Liver (tissue), 9 donors: ENCODE data around the gene NAT9. TPM values are rescaled to one million over a fixed set of nuclear protein-coding genes. Genes with fewer than 3 reads are reported as not detected.

Experiments
- DNase-seq: peaks from one replicate; pipeline ENCODE4 v3.0.0-alpha.2; 2017; ENCODE audit warnings: low spot score
- H3K27ac ChIP-seq, 2 donors: one replicate each; pipeline ENCODE4 v1.7.0; 2013; ENCODE audit warnings: inconsistent platforms in 2 of 2, low read length in 2 of 2, control low read depth in 1 of 2, low read depth in 1 of 2, mild to moderate bottlenecking in 1 of 2
- H3K27me3 ChIP-seq, 4 donors: one replicate each; pipeline versions ENCODE4 v1.6.1 to v1.7.0; 2013; ENCODE audit warnings: low read length in 3 of 4, inconsistent platforms in 1 of 4, mild to moderate bottlenecking in 1 of 4, moderate library complexity in 1 of 4; ENCODE audit not compliant: control insufficient read depth in 4 of 4, insufficient read depth in 4 of 4
- H3K36me3 ChIP-seq, 4 donors: one replicate each; pipeline versions ENCODE4 v1.6.1 to v1.7.0; 2013; ENCODE audit warnings: low read length in 3 of 4, mild to moderate bottlenecking in 3 of 4, low read depth in 1 of 4, moderate library complexity in 1 of 4; ENCODE audit not compliant: control insufficient read depth in 4 of 4, insufficient read depth in 3 of 4
- H3K4me1 ChIP-seq, 4 donors: one replicate each; pipeline versions ENCODE4 v1.6.1 to v1.7.0; 2013; ENCODE audit warnings: low read length in 3 of 4, mild to moderate bottlenecking in 3 of 4, moderate library complexity in 1 of 4; ENCODE audit not compliant: control insufficient read depth in 4 of 4, insufficient read depth in 4 of 4
- H3K4me3 ChIP-seq, 3 donors: one replicate each; pipeline versions ENCODE4 v1.6.1 to v1.7.0; 2013; ENCODE audit warnings: low read length in 3 of 3, control low read depth in 1 of 3, low read depth in 1 of 3, mild to moderate bottlenecking in 1 of 3
- H3K9ac ChIP-seq, 2 donors: one replicate each; pipeline ENCODE4 v1.7.0; 2013; ENCODE audit warnings: low read length in 2 of 2, mild to moderate bottlenecking in 2 of 2, moderate library complexity in 2 of 2, control low read depth in 1 of 2, low read depth in 1 of 2
- H3K9me3 ChIP-seq, 4 donors: one replicate each; pipeline versions ENCODE4 v1.6.1 to v1.7.0; 2013; ENCODE audit warnings: low read length in 3 of 4; ENCODE audit not compliant: control insufficient read depth in 4 of 4
- EGR1 ChIP-seq, 2 donors: IDR thresholded peaks; 2 replicates each; pipeline ENCODE4 v1.6.1; 2016 to 2018; ENCODE audit warnings: antibody characterized with exemption in 2 of 2, low read depth in 2 of 2
- FOXA1 ChIP-seq: IDR thresholded peaks from 2 replicates; pipeline ENCODE4 v1.6.1; 2016; ENCODE audit warnings: antibody characterized with exemption
- FOXA2 ChIP-seq: IDR thresholded peaks from 2 replicates; pipeline ENCODE4 v1.6.1; 2016; ENCODE audit warnings: antibody characterized with exemption
- GABPA ChIP-seq, 2 donors: IDR thresholded peaks in 1 of 2; conservative IDR thresholded peaks in 1 of 2; 2 replicates each; pipeline ENCODE4 v1.6.1; 2016; ENCODE audit warnings: antibody characterized with exemption in 2 of 2, mild to moderate bottlenecking in 1 of 2, moderate library complexity in 1 of 2
- HNF4A ChIP-seq, 2 donors: conservative IDR thresholded peaks; 2 replicates each; pipeline ENCODE4 v1.6.1; 2016; ENCODE audit warnings: antibody characterized with exemption in 2 of 2, mild to moderate bottlenecking in 2 of 2
- HNF4G ChIP-seq: IDR thresholded peaks from 2 replicates; pipeline ENCODE4 v1.6.1; 2016; ENCODE audit warnings: antibody characterized with exemption
- JUND ChIP-seq, 2 donors: IDR thresholded peaks; 2 replicates each; pipeline ENCODE4 v1.6.1; 2016; ENCODE audit warnings: antibody characterized with exemption in 2 of 2
- NR2F2 ChIP-seq: IDR thresholded peaks from 2 replicates; pipeline ENCODE4 v1.6.1; 2016; ENCODE audit warnings: antibody characterized with exemption
- RXRA ChIP-seq, 2 donors: IDR thresholded peaks; 2 replicates each; pipeline ENCODE4 v1.6.1; 2017 to 2018; ENCODE audit warnings: antibody characterized with exemption in 2 of 2, mild to moderate bottlenecking in 1 of 2
- SP1 ChIP-seq: IDR thresholded peaks from 2 replicates; pipeline ENCODE4 v1.6.1; 2018; ENCODE audit warnings: antibody characterized with exemption, mild to moderate bottlenecking
- TAF1 ChIP-seq: conservative IDR thresholded peaks from 2 replicates; pipeline ENCODE4 v1.6.1; 2016; ENCODE audit warnings: antibody characterized with exemption, mild to moderate bottlenecking
- YY1 ChIP-seq: IDR thresholded peaks from 2 replicates; pipeline ENCODE4 v1.6.1; 2016; ENCODE audit warnings: antibody characterized with exemption, mild to moderate bottlenecking
- WGBS: extraction: QIAGEN DNeasy Blood & Tissue Kit; methylation state at CpG from one replicate; pipeline ENCODE4 v1.1.7; 2013; 5-methylcytosine and 5-hydroxymethylcytosine counted together
- polyA plus RNA-seq, 2 donors: library from polyadenylated mRNA; stranded (reverse) in 1 of 2; unstranded in 1 of 2; fragments of 200-250 nt in 1 of 2; fragments of >200 nt in 1 of 2; fragmentation: Nextera tagmentation in 1 of 2; extraction: Ambion mirVana in 1 of 2; gene quantifications; one replicate each; pipeline versions ENCODE4 v1.2.1 to v1.2.3, GENCODE V29; 2013 to 2015
- total RNA-seq, 2 donors: library from RNA; depleted of rRNA; stranded (reverse); fragments of >200 nt; gene quantifications; one replicate each; pipeline ENCODE4 v1.2.3, GENCODE V29; 2014
- TF ChIP-seq, protein P1 (sequence below): fragments of 150-350 bp; IDR thresholded peaks from 2 replicates; pipeline ENCODE4 v1.5.1; 2017; ENCODE audit warnings: improper control_type of control experiment, low read depth, low read length; ENCODE audit not compliant: missing input control
- TF ChIP-seq, protein P2 (sequence below): IDR thresholded peaks from 2 replicates; pipeline ENCODE4 v1.6.1; 2016; ENCODE audit warnings: antibody characterized with exemption
- TF ChIP-seq, protein P3 (sequence below): IDR thresholded peaks from 2 replicates; pipeline ENCODE4 v1.6.1; 2016; ENCODE audit warnings: antibody characterized with exemption
- TF ChIP-seq, protein P4 (sequence below): IDR thresholded peaks from 2 replicates; pipeline ENCODE4 v1.6.1; 2016; ENCODE audit warnings: antibody characterized with exemption
- TF ChIP-seq, protein P5 (sequence below): IDR thresholded peaks from 2 replicates; pipeline ENCODE4 v1.6.1; 2016; ENCODE audit warnings: antibody characterized with exemption, mild to moderate bottlenecking
- donor health status: healthy.
- donor health status: healthy.
- donor health status: healthy.
- donor health status: healthy.
- donor health status: healthy.

The NAT9 gene
- total and polyA plus RNA-seq, 4 donors: 8.1 to 25.5 (median 17.1) TPM

DNA sequence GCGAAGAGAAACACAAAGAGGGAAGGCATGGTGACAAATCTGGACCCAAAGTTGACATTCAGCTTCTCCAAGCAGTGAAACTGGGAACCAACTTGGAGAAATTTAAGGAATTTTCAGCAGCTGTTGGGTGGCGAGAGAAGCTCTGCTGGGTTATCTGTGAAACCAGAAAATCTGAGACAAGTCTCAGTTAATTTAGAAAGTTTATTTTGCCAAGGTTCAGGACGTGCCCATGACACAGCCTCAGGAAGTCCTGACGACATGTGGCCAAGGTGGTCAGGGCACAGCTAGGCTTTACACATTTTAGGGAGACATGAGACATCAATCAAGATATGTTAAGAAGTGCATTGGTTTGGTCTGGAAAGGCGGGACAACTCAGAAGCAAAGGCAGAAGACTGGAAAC, 52.3 kb downstream of the NAT9 start:
- H3K9me3 ChIP-seq: no peaks in the 10 kb centered on the region
- H3K36me3 ChIP-seq: no peaks in the 10 kb centered on the region
- no peaks in the 10 kb centered on the region for H3K4me1 ChIP-seq
- H3K9ac ChIP-seq: no peak overlapping the region
- WGBS: 76% methylated on average over 5 of the region's 5 CpGs
- DNase-seq: no peak
- no peak for TF ChIP-seq FOXA2
- TF ChIP-seq NR2F2: no peak
- TF ChIP-seq, protein P1, sequence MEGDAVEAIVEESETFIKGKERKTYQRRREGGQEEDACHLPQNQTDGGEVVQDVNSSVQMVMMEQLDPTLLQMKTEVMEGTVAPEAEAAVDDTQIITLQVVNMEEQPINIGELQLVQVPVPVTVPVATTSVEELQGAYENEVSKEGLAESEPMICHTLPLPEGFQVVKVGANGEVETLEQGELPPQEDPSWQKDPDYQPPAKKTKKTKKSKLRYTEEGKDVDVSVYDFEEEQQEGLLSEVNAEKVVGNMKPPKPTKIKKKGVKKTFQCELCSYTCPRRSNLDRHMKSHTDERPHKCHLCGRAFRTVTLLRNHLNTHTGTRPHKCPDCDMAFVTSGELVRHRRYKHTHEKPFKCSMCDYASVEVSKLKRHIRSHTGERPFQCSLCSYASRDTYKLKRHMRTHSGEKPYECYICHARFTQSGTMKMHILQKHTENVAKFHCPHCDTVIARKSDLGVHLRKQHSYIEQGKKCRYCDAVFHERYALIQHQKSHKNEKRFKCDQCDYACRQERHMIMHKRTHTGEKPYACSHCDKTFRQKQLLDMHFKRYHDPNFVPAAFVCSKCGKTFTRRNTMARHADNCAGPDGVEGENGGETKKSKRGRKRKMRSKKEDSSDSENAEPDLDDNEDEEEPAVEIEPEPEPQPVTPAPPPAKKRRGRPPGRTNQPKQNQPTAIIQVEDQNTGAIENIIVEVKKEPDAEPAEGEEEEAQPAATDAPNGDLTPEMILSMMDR: no peak
- no peak for TF ChIP-seq JUND (IDR thresholded peaks at IDR 0.05)
- TF ChIP-seq SP1: no peak
- TF ChIP-seq RXRA (IDR thresholded peaks at IDR 0.05): no peak
- TF ChIP-seq TAF1: no peak
- TF ChIP-seq, protein P2, sequence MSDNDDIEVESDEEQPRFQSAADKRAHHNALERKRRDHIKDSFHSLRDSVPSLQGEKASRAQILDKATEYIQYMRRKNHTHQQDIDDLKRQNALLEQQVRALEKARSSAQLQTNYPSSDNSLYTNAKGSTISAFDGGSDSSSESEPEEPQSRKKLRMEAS: no peak
- H3K27ac ChIP-seq: no peak overlapping the region
- H3K4me3 ChIP-seq: no peak overlapping the region
- H3K27me3 ChIP-seq: no peaks in the 10 kb centered on the region

DNA sequence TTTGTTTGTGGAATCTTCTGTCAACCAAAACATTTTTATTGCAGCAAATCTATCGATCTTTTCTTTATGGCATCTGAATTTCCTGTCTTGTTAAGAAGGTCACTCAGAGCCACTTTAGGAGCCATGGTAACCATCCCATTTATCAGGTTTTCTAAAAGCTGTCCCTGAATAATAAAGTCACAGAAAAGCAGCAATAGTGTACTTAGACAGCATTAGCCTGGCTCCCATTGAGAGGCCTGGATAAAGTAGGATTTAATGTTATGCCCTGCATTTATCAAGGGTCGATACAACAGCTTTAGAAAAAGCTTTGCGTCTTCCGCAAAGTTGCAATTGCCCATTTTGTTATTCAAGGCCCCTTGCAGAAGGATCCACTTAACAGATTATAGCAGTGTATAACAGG, 53.4 kb downstream of the NAT9 start:
- Histone ChIP-seq H3K36me3 (no peaks in the 10 kb centered on the region), H3K27ac (no peak overlapping the region), H3K9ac (no peak overlapping the region), H3K4me3 (no peak overlapping the region), H3K4me1 (no peaks in the 10 kb centered on the region), H3K27me3 (no peaks in the 10 kb centered on the region), H3K9me3 (no peaks in the 10 kb centered on the region)
- WGBS: 93% methylated on average over 4 of the region's 4 CpGs
- TF ChIP-seq HNF4A (conservative IDR thresholded peaks at IDR 0.05) (no peak), SP1 (no peak), EGR1 (IDR thresholded peaks at IDR 0.05; ENCODE audit: low read depth in 2 of 2) (no peak), HNF4G (no peak), FOXA2 (no peak), YY1 (no peak), FOXA1 (no peak), NR2F2 (no peak), GABPA (IDR thresholded peaks at IDR 0.05 in 1 of 2, conservative IDR thresholded peaks at IDR 0.05 in 1 of 2) (no peak), JUND (IDR thresholded peaks at IDR 0.05) (no peak), TAF1 (no peak), RXRA (IDR thresholded peaks at IDR 0.05) (no peak)
- TF ChIP-seq, protein P1: no peak
- TF ChIP-seq, protein P3, sequence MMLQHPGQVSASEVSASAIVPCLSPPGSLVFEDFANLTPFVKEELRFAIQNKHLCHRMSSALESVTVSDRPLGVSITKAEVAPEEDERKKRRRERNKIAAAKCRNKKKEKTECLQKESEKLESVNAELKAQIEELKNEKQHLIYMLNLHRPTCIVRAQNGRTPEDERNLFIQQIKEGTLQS: no peak
- TF ChIP-seq, protein P2: no peak
- TF ChIP-seq, protein P4, sequence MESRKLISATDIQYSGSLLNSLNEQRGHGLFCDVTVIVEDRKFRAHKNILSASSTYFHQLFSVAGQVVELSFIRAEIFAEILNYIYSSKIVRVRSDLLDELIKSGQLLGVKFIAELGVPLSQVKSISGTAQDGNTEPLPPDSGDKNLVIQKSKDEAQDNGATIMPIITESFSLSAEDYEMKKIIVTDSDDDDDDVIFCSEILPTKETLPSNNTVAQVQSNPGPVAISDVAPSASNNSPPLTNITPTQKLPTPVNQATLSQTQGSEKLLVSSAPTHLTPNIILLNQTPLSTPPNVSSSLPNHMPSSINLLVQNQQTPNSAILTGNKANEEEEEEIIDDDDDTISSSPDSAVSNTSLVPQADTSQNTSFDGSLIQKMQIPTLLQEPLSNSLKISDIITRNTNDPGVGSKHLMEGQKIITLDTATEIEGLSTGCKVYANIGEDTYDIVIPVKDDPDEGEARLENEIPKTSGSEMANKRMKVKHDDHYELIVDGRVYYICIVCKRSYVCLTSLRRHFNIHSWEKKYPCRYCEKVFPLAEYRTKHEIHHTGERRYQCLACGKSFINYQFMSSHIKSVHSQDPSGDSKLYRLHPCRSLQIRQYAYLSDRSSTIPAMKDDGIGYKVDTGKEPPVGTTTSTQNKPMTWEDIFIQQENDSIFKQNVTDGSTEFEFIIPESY: no peak
- TF ChIP-seq, protein P5, sequence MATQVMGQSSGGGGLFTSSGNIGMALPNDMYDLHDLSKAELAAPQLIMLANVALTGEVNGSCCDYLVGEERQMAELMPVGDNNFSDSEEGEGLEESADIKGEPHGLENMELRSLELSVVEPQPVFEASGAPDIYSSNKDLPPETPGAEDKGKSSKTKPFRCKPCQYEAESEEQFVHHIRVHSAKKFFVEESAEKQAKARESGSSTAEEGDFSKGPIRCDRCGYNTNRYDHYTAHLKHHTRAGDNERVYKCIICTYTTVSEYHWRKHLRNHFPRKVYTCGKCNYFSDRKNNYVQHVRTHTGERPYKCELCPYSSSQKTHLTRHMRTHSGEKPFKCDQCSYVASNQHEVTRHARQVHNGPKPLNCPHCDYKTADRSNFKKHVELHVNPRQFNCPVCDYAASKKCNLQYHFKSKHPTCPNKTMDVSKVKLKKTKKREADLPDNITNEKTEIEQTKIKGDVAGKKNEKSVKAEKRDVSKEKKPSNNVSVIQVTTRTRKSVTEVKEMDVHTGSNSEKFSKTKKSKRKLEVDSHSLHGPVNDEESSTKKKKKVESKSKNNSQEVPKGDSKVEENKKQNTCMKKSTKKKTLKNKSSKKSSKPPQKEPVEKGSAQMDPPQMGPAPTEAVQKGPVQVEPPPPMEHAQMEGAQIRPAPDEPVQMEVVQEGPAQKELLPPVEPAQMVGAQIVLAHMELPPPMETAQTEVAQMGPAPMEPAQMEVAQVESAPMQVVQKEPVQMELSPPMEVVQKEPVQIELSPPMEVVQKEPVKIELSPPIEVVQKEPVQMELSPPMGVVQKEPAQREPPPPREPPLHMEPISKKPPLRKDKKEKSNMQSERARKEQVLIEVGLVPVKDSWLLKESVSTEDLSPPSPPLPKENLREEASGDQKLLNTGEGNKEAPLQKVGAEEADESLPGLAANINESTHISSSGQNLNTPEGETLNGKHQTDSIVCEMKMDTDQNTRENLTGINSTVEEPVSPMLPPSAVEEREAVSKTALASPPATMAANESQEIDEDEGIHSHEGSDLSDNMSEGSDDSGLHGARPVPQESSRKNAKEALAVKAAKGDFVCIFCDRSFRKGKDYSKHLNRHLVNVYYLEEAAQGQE: no peak
- DNase-seq: no peak
